ENCODE data around the gene MNX1. TPM values are rescaled to one million over a fixed set of nuclear protein-coding genes. Genes with fewer than 3 reads are reported as not detected.

MNX1 gene
- total RNA-seq, 4 donors from 2014 or later, result not detected

DNA sequence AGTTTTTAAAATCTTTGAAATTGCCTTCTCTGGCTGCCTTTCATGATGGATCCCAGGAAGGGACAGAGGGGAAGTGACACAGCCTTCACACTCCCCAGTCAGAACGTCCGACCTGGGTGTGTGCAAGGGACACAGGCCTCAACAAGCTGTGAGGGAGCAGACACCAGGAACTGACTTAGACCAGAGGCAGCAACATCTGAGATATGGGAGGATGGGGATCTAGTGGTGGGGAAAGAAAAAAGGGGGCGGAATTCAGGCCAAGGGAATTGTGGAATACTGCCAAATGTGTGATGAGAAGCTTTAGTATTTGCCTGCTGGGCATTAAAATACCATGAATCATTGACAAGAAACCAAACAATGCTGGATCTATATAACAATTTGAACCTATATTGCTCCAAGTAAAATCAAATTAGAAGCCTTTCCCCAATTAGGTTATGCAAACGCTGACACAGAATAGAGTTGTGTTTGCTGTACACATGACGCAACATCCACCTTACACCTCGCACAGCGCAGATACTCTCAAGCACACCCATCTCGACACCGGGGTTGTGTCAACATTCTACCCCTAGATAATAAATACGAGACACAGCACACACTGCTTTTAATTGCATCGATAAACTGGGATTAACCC, 17.2 kb upstream of the MNX1 start:
- no peak for ATAC-seq

DNA sequence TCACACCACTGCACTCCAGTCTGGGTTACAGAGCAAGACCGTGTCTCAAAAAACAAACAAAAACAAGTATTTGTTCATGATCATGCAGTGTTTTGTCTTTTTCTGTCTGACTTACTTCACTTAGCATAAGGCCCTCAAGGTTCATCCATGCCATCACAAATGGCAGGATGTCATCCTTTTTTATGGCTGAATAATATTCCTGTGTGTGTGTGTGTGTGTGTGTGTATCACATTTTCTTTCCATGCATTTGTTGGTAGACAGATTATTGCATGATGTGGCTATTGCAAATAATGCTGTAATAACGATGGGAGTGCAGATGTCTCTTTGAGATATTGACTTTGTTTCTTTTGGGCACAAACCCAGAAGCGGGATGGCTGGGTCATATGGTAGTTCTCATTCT, 14.3 kb upstream of the MNX1 start:
- H3K27ac ChIP-seq, result no peak overlapping the region
- no peaks in the 10 kb centered on the region for H3K9me3 ChIP-seq
- peaks cover 0 to 19% (median 8%) of the 10 kb centered on the region in 3 donors for H3K4me1 ChIP-seq
- WGBS, 2 donors (ENCODE audit: low coverage in 1 of 2), result 56 to 68% methylated on average over 3 of the region's 3 CpGs
- peaks cover 97% of the 10 kb centered on the region for H3K27me3 ChIP-seq
- no peaks in the 10 kb centered on the region for H3K36me3 ChIP-seq
- TF ChIP-seq EP300 (IDR thresholded peaks at IDR 0.05) (no peak), POLR2AphosphoS5 (IDR thresholded peaks at IDR 0.05) (no peak), POLR2A (IDR thresholded peaks at IDR 0.05) (no peak)
- TF ChIP-seq, protein P1, sequence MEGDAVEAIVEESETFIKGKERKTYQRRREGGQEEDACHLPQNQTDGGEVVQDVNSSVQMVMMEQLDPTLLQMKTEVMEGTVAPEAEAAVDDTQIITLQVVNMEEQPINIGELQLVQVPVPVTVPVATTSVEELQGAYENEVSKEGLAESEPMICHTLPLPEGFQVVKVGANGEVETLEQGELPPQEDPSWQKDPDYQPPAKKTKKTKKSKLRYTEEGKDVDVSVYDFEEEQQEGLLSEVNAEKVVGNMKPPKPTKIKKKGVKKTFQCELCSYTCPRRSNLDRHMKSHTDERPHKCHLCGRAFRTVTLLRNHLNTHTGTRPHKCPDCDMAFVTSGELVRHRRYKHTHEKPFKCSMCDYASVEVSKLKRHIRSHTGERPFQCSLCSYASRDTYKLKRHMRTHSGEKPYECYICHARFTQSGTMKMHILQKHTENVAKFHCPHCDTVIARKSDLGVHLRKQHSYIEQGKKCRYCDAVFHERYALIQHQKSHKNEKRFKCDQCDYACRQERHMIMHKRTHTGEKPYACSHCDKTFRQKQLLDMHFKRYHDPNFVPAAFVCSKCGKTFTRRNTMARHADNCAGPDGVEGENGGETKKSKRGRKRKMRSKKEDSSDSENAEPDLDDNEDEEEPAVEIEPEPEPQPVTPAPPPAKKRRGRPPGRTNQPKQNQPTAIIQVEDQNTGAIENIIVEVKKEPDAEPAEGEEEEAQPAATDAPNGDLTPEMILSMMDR (IDR thresholded peaks at IDR 0.05), result no peak
- no peak overlapping the region for H3K4me3 ChIP-seq
- ATAC-seq, result no peak

More for the DNA sequence above, 17.2 kb upstream of the MNX1 start:
- H3K27ac ChIP-seq, result no peak overlapping the region
- no peaks in the 10 kb centered on the region for H3K9me3 ChIP-seq
- H3K4me3 ChIP-seq, result no peak overlapping the region
- 71 to 75% methylated on average over 8 to 11 of the region's 11 CpGs for WGBS, 2 donors (ENCODE audit: low coverage in 1 of 2)
- H3K27me3 ChIP-seq, result peaks cover 95% of the 10 kb centered on the region
- H3K4me1 ChIP-seq, result no peaks in the 10 kb centered on the region
- TF ChIP-seq POLR2A (IDR thresholded peaks at IDR 0.05) (no peak), EP300 (IDR thresholded peaks at IDR 0.05) (no peak), POLR2AphosphoS5 (IDR thresholded peaks at IDR 0.05) (no peak)
- TF ChIP-seq, protein P1 (IDR thresholded peaks at IDR 0.05), result no peak
- no peaks in the 10 kb centered on the region for H3K36me3 ChIP-seq

DNA sequence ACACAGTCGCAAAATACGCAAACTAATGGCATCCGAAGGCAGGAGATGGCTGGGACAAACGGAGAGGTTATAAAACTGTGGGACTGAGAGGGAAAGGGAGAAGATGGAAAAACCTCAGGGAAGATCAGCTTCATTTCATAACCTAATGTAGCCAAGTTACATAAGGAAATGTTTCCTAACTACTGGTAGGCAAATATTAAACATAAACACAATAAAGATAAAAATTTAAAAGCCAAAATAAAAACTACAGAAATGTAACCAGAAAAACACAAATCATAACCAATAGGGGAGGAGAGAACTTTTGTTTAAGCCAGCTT, 13.1 kb upstream of the MNX1 start:
- H3K4me3 ChIP-seq, result no peak overlapping the region
- no peak overlapping the region for H3K27ac ChIP-seq
- peaks cover 0 to 30% (median 14%) of the 10 kb centered on the region in 3 donors for H3K4me1 ChIP-seq
- 0 to 18% methylated on average over 4 of the region's 4 CpGs for WGBS, 2 donors (ENCODE audit: low coverage in 1 of 2)
- H3K27me3 ChIP-seq, result peaks cover 97% of the 10 kb centered on the region
- no peaks in the 10 kb centered on the region for H3K9me3 ChIP-seq
- ATAC-seq, result no peak
- H3K36me3 ChIP-seq, result no peaks in the 10 kb centered on the region
- TF ChIP-seq, protein P1 (IDR thresholded peaks at IDR 0.05), result no peak
- TF ChIP-seq EP300 (IDR thresholded peaks at IDR 0.05), result no peak
- no peak for TF ChIP-seq POLR2AphosphoS5 (IDR thresholded peaks at IDR 0.05)
- no peak for TF ChIP-seq POLR2A (IDR thresholded peaks at IDR 0.05)

DNA sequence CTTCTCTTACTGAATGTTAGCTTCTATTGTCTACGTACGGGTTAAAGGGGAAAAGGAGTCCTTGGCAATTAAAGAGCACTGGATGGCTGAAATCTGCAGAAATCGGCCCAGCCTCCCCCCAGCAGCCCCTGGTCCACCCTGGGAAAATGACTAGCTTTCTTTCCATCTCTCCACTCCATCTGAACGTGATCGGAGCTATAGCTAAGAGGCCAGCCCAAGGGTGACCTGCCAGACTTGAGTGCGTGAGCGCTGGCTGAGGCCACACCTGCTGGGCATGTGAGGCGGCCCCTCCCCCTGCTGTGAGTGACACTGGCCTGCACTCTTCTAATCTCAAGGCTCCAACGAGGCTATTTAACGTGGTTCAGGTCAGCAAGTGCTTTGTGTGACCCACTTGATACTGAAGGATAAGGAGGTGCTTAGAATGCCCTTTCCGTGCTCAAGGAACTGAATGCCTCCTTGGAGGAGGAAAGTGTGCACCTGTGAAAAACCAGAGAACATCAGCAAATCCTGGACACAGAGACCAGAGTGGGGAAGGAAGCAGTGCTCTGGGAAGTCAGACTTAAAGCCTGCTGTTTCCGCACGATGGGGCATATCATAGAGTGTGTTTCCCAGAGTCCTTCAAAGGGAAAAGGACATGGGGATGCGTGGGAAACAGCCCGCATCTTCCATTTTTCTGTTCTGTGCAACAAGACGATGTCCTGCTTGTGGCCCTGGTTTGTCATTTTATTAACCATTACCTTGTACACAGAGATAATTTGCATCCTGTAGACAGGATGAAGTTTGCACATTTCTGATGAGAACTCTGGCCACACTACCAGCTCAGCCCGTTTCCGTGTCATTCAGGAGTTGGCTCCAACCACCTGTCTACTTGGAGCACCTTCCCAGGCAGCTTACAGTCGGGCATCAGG, 12.5 kb upstream of the MNX1 start:
- ATAC-seq, result no peak
- H3K9me3 ChIP-seq, result no peaks in the 10 kb centered on the region
- no peaks in the 10 kb centered on the region for H3K36me3 ChIP-seq
- no peak overlapping the region for H3K27ac ChIP-seq
- WGBS, 2 donors (ENCODE audit: low coverage in 1 of 2), result 7 to 15% methylated on average over 8 to 16 of the region's 19 CpGs
- TF ChIP-seq, protein P1 (IDR thresholded peaks at IDR 0.05), result no peak
- peaks cover 97% of the 10 kb centered on the region for H3K27me3 ChIP-seq
- H3K4me1 ChIP-seq, result peaks cover 0 to 37% (median 14%) of the 10 kb centered on the region in 3 donors
- no peak overlapping the region for H3K4me3 ChIP-seq
